ENCODE data around the gene CECR2. TPM values are rescaled to one million over a fixed set of nuclear protein-coding genes. Genes with fewer than 3 reads are reported as not detected.

CECR2 gene
- total and polyA plus RNA-seq, 2 of the 8 experiments (the other 6 are each of a cell fraction or from before 2014, with no cell fraction given) = 18.3 to 123 TPM

DNA sequence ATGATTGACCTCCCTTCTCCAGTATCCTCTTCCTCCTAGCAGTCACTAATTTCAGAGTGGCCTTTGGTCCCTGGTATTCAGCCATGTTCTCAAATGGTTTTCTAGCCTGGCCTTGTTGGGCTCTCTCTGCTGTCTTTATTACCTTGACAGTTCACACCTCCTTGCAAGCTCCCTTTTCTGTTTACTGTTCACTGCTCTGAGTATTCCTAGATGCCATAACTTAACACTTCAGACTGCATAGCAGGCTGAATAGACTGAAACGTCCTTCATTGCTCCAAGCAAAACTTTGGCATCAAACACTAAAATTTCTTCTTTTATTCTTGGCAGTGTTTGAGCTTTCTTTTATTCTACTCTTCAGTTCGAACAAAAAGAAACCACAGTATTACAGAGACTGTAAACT lies 144.4 kb downstream of the CECR2 start (continued):
- TF ChIP-seq RNF2 (IDR thresholded peaks at IDR 0.05; ENCODE audit: borderline replicate concordance, low read depth, low read length, missing control alignments, poor library complexity, severe bottlenecking) = no peak
